Kidney capillary endothelial cell (primary cell): Measurements from ENCODE around the gene ATP1A2.

Source experiments
- DNase-seq: peaks from one replicate; pipeline ENCODE4 v3.0.0-alpha.2; 2018; ENCODE audit warnings: low spot score

The ATP1A2 gene

DNA sequence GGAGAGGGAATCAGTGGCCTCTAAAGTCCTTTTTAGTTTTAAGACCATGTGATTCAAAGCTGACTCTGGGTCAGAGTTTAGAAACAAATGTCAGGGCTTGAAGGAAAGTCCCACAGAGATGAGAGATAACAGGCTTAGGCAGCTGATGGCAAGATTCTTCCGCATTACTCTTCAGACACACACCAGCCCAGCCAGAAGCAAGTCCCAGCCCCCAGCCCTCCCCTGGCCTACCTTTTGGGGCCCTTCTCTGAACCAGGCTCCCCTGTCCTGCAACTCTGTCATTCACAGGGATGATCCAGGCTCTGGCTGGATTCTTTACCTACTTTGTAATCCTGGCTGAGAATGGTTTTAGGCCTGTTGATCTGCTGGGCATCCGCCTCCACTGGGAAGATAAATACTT lies 61.7 kb downstream of the ATP1A2 start:
- no peak for DNase-seq

DNA sequence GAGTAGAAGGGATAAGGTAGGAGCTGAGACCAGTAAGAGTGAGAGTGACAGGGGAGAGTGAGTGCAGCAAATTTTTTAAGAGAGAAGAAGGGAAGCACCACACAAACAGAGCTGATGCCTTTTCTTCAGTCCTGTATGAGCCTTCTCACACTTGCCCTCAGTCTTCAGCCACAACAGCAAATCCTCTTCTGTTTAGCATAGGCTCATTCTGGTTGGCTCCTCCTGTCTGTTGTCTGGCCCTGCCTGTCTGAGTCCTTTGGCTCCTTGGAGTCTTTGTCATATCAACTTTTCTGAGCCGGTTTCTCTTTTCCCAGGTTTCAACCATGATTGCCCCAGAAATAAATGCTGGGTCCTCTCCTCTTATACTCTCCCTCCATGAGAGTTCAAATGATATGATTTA lies 62.1 kb downstream of the ATP1A2 start:
- DNase-seq: no peak

DNA sequence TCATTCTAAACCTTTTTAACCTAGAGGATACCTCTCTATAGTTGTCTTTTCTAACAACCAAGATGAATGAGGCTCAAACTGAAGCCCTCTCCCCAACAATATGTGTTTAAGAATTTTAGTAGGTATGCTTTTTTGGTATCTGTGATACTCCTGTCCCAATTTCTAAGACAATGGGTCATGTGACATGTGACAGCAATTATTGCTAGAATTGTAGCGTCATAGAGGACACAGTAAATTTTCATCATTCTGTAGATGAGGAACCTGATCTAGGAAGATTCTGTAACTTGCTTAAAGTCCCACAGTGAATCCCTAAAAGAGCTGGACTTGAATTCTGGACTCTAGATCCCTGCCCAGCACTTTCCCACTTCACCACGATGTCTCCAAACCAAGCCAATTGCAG lies 63.2 kb downstream of the ATP1A2 start:
- no peak for DNase-seq

DNA sequence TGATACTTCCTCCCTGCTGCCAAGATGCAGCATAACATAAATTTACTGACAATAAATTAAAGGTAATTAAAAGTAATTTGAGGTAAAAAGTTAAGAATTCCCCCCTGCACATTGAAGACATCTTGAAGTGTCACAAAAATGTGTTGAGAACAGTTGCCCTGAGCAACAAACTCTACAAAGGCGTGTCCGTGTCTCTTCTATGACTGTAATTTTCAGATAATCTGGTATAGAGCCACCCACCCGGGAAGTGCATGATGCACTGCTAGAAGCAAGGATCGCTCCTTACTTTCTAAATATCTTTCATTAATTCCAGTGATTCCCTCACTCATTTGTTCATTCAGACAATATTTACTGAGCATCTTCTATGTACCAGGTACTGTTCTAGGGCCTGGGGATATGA lies 63.8 kb downstream of the ATP1A2 start:
- DNase-seq: no peak

DNA sequence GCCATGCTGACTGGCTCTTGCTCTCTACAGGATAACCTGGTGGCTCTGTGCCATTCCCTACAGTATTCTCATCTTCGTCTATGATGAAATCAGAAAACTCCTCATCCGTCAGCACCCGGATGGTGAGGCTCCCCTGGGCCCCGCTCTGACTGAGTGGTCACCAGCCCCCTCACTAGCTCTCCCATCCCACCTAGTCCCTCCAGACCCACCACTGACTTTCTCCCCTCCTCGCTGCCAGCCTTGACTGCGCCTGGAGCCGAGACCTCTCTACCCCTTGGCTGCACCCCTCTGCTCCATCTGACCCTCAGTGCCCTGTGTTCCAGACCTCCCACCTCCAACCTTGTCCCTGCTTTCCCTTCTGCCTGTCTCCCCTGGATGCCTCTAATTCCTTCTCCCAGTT lies 70.7 kb downstream of the ATP1A2 start:
- no peak for DNase-seq

DNA sequence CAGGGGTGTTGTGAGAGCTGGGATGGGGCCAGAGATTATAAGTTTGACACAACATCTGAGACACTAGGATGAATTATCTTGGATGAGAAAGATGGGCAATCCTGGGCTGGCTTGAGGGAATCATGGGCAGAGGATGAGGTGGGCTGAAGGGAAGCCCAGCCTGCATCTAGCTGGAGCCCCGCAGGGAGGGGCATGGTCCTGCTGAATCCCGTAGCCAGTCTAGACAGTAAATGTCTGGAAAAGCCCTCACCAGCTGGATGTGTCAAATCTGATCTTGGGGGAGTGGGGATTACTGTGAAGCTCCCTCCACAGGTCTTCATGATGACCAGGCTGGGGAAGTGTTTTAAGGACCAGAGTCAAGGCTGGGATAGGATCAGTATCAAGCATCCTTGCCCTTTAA lies 71.2 kb downstream of the ATP1A2 start:
- no peak for DNase-seq

DNA sequence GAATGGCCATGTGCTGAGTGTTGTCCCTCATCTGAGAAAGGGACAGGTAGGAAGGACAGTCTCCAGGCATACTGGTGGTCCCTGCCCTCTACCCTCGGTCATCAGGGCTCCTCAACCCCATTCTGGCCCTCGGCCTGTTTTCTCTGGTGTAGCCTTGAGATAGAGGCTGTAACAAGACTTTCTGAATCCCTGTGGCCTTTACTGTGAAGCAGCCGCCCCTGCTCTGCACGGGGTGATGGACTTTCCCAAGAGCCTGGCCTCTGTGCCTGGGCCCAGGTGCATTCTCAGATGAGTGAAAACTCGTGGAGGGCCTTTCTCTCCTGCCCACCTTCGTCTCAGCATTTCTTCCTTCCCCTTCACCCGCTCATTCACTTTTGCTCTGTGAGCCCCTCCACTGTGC lies 71.8 kb downstream of the ATP1A2 start:
- no peak for DNase-seq

DNA sequence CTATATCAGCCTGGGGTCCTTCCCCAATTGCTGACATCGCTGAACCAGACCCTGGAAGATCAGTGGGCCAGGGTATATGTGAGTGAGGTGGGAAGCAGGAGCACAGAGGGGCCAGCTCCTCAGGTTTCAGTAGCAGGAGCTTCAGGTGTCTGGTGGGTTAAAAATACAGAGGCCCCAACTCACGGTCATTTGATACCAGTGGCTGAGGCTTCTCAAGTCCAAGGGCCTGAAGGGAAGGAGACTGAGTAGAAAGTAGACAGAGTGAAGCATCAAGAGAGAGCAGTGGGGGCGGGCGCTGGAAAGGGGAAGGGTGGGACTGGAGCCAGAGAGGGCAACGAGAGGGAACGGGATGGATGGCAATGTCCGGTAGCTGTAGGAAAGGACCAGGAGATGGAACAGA lies 72.8 kb downstream of the ATP1A2 start:
- DNase-seq: no peak

DNA sequence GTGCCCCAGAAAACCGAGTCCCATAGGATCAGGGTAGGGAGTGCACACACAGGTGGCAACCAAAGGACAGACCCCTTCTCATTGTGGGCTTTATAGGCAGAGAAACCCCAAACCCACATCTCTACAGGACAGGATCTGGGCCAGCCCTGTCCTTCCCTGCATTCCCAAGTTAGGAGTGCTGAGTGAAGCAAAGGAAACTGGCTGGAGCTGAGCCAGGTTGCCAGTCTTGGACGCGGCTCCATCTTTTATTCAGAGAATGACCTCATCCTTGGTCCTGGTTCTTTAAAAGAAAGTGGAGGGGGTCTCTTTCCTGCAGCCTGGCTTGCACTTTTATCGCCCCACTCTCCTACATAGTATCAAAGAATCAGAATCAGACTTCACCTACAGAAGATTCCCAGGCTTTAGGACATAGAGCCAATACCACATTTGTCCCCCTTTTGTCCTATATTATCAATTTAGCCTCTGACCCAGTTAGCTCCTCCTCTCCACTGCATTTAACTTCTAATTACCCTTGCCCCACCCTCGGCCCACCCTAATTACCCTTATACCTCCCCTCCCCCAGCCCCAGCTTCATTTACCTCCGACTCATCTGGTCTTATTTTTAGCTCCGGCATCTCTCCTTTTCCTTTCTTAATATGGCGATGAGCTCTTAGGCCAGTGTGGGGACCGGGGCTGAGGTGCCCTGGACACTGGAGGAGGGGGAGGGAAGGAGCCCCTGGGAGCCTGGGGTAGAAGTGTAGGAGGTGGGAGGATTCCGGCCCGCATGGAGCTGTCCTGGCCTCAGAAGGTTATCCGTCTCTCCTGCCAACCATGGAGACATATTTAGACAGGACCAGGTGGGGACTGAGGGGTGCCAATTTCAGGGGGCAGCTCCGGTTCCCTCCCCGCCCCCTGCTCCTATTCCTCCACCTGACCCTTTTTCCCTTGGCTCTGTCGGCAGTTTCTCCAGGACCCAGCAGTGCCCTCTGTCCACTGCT lies 74.4 kb downstream of the ATP1A2 start, which contains the start of gene CASQ1:
Gene CASQ1 (plus strand): TSS at position 927 of the 977 bp plus-strand sequence. CDS start 177 bp downstream, outside the sequence.
- no peak for DNase-seq

DNA sequence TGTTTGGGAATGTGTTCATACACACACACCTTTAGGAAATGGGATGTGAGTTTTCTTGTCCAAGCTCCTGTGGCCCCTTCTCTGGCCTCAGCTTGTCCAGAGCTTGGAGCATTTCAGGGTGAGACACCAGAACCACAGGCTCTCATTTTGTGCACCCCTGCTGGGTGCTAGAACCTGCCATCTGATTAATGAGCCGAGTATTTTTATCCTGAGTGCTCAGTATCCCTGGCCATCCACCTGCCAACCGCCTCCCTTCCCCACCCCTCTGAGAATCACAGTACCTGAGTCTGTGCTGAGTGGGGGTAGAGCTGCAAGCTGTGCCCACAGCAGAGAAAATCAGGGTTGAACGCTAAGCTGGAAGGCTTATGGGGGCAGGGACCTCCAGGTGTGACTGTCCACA lies 76.2 kb downstream of the ATP1A2 start:
- DNase-seq: no peak

DNA sequence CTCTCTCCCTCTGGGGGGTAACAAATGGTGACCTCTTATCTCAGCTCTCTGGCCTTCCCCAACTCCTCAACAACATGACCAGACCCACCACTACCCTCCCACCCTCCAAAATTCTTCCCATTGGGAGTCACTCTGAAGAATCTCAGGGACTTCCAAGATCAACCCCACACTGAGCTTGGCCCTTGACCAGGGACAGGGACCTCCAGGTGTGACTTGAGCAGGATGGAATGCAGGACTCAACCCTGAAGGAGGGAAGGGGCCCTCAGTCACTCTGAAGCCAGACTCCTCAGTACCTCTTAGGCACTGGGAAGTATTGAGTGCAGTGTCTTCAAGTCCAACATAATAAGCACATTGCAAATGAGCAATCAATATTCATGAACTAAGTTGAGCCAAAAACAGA lies 76.7 kb downstream of the ATP1A2 start:
- no peak for DNase-seq
